OCI-LY3 (cell line): ENCODE measurements around the gene MIF4GD.

Source experiments
- CTCF ChIP-seq: fragments of 200-600, 300-600 bp; sonication (generic); IDR thresholded peaks from 2 replicates; pipeline ENCODE4 v1.5.1; 2014; ENCODE audit warnings: antibody characterized with exemption, low read length, low read depth
- EZH2phosphoT487 ChIP-seq: fragments of 200-600 bp; shearing (Covaris generic); IDR thresholded peaks from 2 replicates; pipeline ENCODE4 v1.6.1; 2018; ENCODE audit warnings: antibody characterized with exemption, mixed run types, low read depth

GRCh38 chr17:75287221-75287620 lies 16.2 kb upstream of the MIF4GD start:
- TF ChIP-seq CTCF (no peak), EZH2phosphoT487 (no peak)
